Adrenal gland (tissue), 5 donors: ENCODE measurements around the gene ATCAY.

ENCODE experiments used
- CTCF ChIP-seq, 6 experiments: fragments of 450-650 bp in 4 of 6; fragments of 200-600 bp in 2 of 6; sonication (generic) in 1 of 6; IDR thresholded peaks; 1 replicate in 5 of 6; 2 replicates in 1 of 6; pipeline versions ENCODE4 v1.5.1 to v1.8.0; 2016 to 2021; ENCODE audit warnings: antibody characterized with exemption in 6 of 6, mild to moderate bottlenecking in 2 of 6, moderate library complexity in 1 of 6
- POLR2A ChIP-seq, 2 donors: fragments of 450-650 bp; IDR thresholded peaks; one replicate each; pipeline ENCODE4 v1.6.1; 2017; ENCODE audit warnings: antibody characterized with exemption in 2 of 2, mild to moderate bottlenecking in 2 of 2, moderate library complexity in 1 of 2
- donor health status: DM: no; HTN: no; CAD: no.

GRCh38 chr19:3923912-3924311, 43.4 kb downstream of the ATCAY start:
- TF ChIP-seq CTCF (IDR thresholded peaks at IDR 0.05) (no peak), POLR2A (IDR thresholded peaks at IDR 0.05) (no peak)
